K562 (cell line): ENCODE data around the gene PRR11. TPM values are rescaled to one million over a fixed set of nuclear protein-coding genes. Genes with fewer than 3 reads are reported as not detected.

ENCODE experiments used
- ETS2 ChIP-seq: IDR thresholded peaks from 2 replicates; pipeline ENCODE4 v1.6.1; 2016; ENCODE audit warnings: borderline replicate concordance, missing genetic modification characterization, mild to moderate bottlenecking, moderate library complexity, missing compliant biosample characterization; ENCODE audit not compliant: poor library complexity, severe bottlenecking
- HNRNPLL ChIP-seq: fragments of 200-400 bp; formaldehyde crosslinking; IDR thresholded peaks from 2 replicates; pipeline ENCODE4 v1.6.1; 2017; ENCODE audit warnings: low read length, low read depth, mild to moderate bottlenecking; ENCODE audit not compliant: poor library complexity, severe bottlenecking
- KDM5B ChIP-seq: fragments of 200-600 bp; sonication (generic); IDR thresholded peaks from 2 replicates; pipeline ENCODE4 v1.6.1; 2012; ENCODE audit warnings: low read depth, mild to moderate bottlenecking, moderate library complexity, low read length, control low read depth, inconsistent platforms; ENCODE audit not compliant: insufficient replicate concordance
- MEIS2 ChIP-seq: fragments of 450-650 bp; IDR thresholded peaks from 2 replicates; pipeline ENCODE4 v1.6.1; 2014; ENCODE audit warnings: mild to moderate bottlenecking; ENCODE audit not compliant: partially characterized antibody
- MYBL2 ChIP-seq, 2 experiments: fragments of 450-650 bp in 1 of 2; sonication (generic) in 1 of 2; formaldehyde crosslinking in 1 of 2; IDR thresholded peaks; 2 replicates each; pipeline versions ENCODE4 v1.6.1 to v1.8.1; 2017 to 2022; ENCODE audit warnings: borderline replicate concordance in 1 of 2, inconsistent platforms in 1 of 2, low read depth in 1 of 2, mild to moderate bottlenecking in 1 of 2, missing genetic modification reagents in 1 of 2, moderate library complexity in 1 of 2
- RHOXF2B ChIP-seq: fragments of 250-450 bp; sonication (Bioruptor Pico); conservative IDR thresholded peaks from 2 replicates; pipeline ENCODE4 v1.5.1; 2021
- SIRT6 ChIP-seq: IDR thresholded peaks from one replicate; pipeline ENCODE4 v1.6.1; 2012; ENCODE audit warnings: low read depth, mild to moderate bottlenecking, control low read depth, inconsistent platforms, low read length, moderate library complexity
- ZC3H4 ChIP-seq: sonication (generic); formaldehyde crosslinking; IDR thresholded peaks from 2 replicates; pipeline ENCODE4 v1.9.0; 2021; ENCODE audit warnings: missing genetic modification reagents, borderline replicate concordance
- ZNF263 ChIP-seq: sonication (generic); formaldehyde crosslinking; IDR thresholded peaks from 2 replicates; pipeline ENCODE4 v1.8.0; 2022; ENCODE audit warnings: mild to moderate bottlenecking, missing genetic modification reagents, borderline replicate concordance
- ZNF644 ChIP-seq: fragments of 200-800 bp; sonication (Bioruptor generic); IDR thresholded peaks from 2 replicates; pipeline ENCODE4 v1.6.1; 2016; ENCODE audit warnings: low read depth, missing genetic modification characterization, missing compliant biosample characterization
- ZNF668 ChIP-seq: fragments of 250-450 bp; sonication (Bioruptor Pico); IDR thresholded peaks from 2 replicates; pipeline ENCODE4 v1.8.0; 2022; ENCODE audit warnings: mild to moderate bottlenecking, inconsistent platforms
- ZNF785 ChIP-seq: fragments of 250-450 bp; sonication (Bioruptor Pico); IDR thresholded peaks from 2 replicates; pipeline ENCODE4 v1.4.0; 2020; ENCODE audit warnings: mild to moderate bottlenecking
- polyA plus RNA-seq, 8 experiments: library from polyadenylated mRNA; depleted of rRNA in 4 of 8; stranded (reverse) in 5 of 8; unstranded in 3 of 8; fragments of >200 nt; fragmentation: Nextera tagmentation in 2 of 8; fragmentation: Illumina TruSeq in 1 of 8; extraction: Ambion mirVana in 2 of 8; extraction: Trizol in 1 of 8; gene quantifications; 2 replicates each; pipeline versions ENCODE4 v1.2.1 to v1.2.3, GENCODE V29; 2011 to 2014; ENCODE audit warnings: inconsistent platforms in 1 of 8, missing spikeins in 1 of 8
- total RNA-seq, 7 experiments: library from RNA; depleted of rRNA in 6 of 7; stranded (reverse); fragments of >200 nt in 6 of 7; fragmentation: Illumina TruSeq in 2 of 7; extraction: Trizol in 2 of 7; gene quantifications; 2 replicates each; pipeline versions ENCODE4 v1.2.1 to v1.2.3, GENCODE V29; 2011 to 2021; ENCODE audit warnings: low replicate concordance in 1 of 7
- TF ChIP-seq, protein P1 (sequence below): sonication (generic); formaldehyde crosslinking; IDR thresholded peaks from 2 replicates; pipeline ENCODE4 v1.8.1; 2023; ENCODE audit warnings: mild to moderate bottlenecking, missing genetic modification reagents
- TF ChIP-seq, protein P2 (sequence below): fragments of 200-800 bp; sonication (Bioruptor generic); IDR thresholded peaks from 2 replicates; pipeline ENCODE4 v1.6.1; 2016; ENCODE audit warnings: missing genetic modification characterization, missing compliant biosample characterization
- TF ChIP-seq, protein P3 (sequence below): fragments of 450-650 bp; IDR thresholded peaks from 2 replicates; pipeline ENCODE4 v1.6.1; 2016; ENCODE audit warnings: missing biosample characterization, missing genetic modification characterization
- TF ChIP-seq, protein P4 (sequence below): sonication (generic); formaldehyde crosslinking; IDR thresholded peaks from 2 replicates; pipeline ENCODE4 v1.8.0; 2022; ENCODE audit warnings: mild to moderate bottlenecking, missing genetic modification reagents, borderline replicate concordance

PRR11 gene
- total and polyA plus RNA-seq, 9 of the 15 experiments (the other 6 are each of a cell fraction or from before 2014, with no cell fraction given): 13.3 to 75.2 (median 46.4) TPM

DNA sequence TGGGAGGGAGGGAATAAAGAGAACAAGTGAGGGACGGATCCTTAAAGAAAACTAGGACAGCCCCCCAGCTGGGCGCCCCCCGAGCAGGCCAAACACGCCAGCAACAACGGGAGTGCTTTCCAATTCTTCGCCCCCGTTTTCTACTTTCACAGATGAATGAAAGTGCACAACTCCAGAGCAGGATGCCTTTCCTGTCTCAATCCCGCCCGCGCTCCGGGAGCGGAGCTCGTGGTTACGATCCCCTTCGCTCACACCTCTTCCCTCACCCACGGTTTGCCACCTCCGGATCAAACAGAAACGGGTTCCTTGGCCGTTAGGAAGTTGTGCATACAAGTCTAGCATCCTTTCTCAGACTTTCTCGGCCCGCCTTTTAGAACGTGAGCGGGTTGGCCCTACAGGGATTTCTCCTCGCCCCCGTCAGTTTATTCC, 1.2 kb upstream of the PRR11 start (continued):
- TF ChIP-seq, protein P1, sequence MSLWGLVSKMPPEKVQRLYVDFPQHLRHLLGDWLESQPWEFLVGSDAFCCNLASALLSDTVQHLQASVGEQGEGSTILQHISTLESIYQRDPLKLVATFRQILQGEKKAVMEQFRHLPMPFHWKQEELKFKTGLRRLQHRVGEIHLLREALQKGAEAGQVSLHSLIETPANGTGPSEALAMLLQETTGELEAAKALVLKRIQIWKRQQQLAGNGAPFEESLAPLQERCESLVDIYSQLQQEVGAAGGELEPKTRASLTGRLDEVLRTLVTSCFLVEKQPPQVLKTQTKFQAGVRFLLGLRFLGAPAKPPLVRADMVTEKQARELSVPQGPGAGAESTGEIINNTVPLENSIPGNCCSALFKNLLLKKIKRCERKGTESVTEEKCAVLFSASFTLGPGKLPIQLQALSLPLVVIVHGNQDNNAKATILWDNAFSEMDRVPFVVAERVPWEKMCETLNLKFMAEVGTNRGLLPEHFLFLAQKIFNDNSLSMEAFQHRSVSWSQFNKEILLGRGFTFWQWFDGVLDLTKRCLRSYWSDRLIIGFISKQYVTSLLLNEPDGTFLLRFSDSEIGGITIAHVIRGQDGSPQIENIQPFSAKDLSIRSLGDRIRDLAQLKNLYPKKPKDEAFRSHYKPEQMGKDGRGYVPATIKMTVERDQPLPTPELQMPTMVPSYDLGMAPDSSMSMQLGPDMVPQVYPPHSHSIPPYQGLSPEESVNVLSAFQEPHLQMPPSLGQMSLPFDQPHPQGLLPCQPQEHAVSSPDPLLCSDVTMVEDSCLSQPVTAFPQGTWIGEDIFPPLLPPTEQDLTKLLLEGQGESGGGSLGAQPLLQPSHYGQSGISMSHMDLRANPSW (CRISPR knock-in tag): no peak
- TF ChIP-seq KDM5B: peak; percentile 30
- TF ChIP-seq, protein P2, sequence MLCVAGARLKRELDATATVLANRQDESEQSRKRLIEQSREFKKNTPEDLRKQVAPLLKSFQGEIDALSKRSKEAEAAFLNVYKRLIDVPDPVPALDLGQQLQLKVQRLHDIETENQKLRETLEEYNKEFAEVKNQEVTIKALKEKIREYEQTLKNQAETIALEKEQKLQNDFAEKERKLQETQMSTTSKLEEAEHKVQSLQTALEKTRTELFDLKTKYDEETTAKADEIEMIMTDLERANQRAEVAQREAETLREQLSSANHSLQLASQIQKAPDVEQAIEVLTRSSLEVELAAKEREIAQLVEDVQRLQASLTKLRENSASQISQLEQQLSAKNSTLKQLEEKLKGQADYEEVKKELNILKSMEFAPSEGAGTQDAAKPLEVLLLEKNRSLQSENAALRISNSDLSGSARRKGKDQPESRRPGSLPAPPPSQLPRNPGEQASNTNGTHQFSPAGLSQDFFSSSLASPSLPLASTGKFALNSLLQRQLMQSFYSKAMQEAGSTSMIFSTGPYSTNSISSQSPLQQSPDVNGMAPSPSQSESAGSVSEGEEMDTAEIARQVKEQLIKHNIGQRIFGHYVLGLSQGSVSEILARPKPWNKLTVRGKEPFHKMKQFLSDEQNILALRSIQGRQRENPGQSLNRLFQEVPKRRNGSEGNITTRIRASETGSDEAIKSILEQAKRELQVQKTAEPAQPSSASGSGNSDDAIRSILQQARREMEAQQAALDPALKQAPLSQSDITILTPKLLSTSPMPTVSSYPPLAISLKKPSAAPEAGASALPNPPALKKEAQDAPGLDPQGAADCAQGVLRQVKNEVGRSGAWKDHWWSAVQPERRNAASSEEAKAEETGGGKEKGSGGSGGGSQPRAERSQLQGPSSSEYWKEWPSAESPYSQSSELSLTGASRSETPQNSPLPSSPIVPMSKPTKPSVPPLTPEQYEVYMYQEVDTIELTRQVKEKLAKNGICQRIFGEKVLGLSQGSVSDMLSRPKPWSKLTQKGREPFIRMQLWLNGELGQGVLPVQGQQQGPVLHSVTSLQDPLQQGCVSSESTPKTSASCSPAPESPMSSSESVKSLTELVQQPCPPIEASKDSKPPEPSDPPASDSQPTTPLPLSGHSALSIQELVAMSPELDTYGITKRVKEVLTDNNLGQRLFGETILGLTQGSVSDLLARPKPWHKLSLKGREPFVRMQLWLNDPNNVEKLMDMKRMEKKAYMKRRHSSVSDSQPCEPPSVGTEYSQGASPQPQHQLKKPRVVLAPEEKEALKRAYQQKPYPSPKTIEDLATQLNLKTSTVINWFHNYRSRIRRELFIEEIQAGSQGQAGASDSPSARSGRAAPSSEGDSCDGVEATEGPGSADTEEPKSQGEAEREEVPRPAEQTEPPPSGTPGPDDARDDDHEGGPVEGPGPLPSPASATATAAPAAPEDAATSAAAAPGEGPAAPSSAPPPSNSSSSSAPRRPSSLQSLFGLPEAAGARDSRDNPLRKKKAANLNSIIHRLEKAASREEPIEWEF (CRISPR knock-in tag): no peak
- TF ChIP-seq, protein P3, sequence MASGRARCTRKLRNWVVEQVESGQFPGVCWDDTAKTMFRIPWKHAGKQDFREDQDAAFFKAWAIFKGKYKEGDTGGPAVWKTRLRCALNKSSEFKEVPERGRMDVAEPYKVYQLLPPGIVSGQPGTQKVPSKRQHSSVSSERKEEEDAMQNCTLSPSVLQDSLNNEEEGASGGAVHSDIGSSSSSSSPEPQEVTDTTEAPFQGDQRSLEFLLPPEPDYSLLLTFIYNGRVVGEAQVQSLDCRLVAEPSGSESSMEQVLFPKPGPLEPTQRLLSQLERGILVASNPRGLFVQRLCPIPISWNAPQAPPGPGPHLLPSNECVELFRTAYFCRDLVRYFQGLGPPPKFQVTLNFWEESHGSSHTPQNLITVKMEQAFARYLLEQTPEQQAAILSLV (tag): no peak
- no peak for TF ChIP-seq ZNF644 (tag)
- TF ChIP-seq MEIS2: no peak
- no peak for TF ChIP-seq RHOXF2B (CRISPR knock-in tag)
- TF ChIP-seq, protein P4, sequence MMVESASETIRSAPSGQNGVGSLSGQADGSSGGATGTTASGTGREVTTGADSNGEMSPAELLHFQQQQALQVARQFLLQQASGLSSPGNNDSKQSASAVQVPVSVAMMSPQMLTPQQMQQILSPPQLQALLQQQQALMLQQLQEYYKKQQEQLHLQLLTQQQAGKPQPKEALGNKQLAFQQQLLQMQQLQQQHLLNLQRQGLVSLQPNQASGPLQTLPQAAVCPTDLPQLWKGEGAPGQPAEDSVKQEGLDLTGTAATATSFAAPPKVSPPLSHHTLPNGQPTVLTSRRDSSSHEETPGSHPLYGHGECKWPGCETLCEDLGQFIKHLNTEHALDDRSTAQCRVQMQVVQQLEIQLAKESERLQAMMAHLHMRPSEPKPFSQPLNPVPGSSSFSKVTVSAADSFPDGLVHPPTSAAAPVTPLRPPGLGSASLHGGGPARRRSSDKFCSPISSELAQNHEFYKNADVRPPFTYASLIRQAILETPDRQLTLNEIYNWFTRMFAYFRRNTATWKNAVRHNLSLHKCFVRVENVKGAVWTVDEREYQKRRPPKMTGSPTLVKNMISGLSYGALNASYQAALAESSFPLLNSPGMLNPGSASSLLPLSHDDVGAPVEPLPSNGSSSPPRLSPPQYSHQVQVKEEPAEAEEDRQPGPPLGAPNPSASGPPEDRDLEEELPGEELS: no peak
- TF ChIP-seq ETS2 (tag): no peak
- TF ChIP-seq MYBL2 (IDR thresholded peaks at IDR 0.05; ENCODE audit: low read depth): no peak
- TF ChIP-seq MYBL2 (CRISPR knock-in tag; IDR thresholded peaks at IDR 0.05; ENCODE audit: borderline replicate concordance): no peak
- TF ChIP-seq ZNF263 (CRISPR knock-in tag): no peak
- TF ChIP-seq SIRT6: no peak
- no peak for TF ChIP-seq ZNF785 (CRISPR knock-in tag)
- peak; percentile 54; the same call in 1 of the 2 replicates for TF ChIP-seq ZC3H4 (CRISPR knock-in tag)
- TF ChIP-seq ZNF668 (CRISPR knock-in tag): 0 out of 2 replicates have a peak, but pooled peaks have one; percentile 43
- TF ChIP-seq HNRNPLL: no peak
